HL-60 (cell line): ENCODE data around the gene MXD1.
A peak's percentile ranks its signal among the peaks of the same experiment; 100 is the strongest.
"Not testable (repeated sequence)": the region's sequence is repeated elsewhere in the genome, so short reads cannot be mapped to it uniquely, and the experiment has no call there.

Experiments
- DNase-seq, 2 experiments: peaks; one replicate each; pipeline ENCODE4 v3.0.0-alpha.2; 2010 to 2020; ENCODE audit warnings: low read depth in 1 of 2, low spot score in 1 of 2
- H3K27ac ChIP-seq: fragments of 250-450 bp; sonication (Bioruptor Pico); replicated peaks from 2 replicates; pipeline ENCODE4 v1.5.1; 2020; ENCODE audit warnings: mild to moderate bottlenecking, moderate library complexity
- H3K27me3 ChIP-seq: fragments of 250-450 bp; sonication (Bioruptor Pico); 2 replicates; pipeline ENCODE4 v1.5.1; 2021; ENCODE audit warnings: mild to moderate bottlenecking, moderate library complexity; ENCODE audit not compliant: insufficient read depth, poor library complexity, severe bottlenecking
- H3K4me3 ChIP-seq: replicated peaks from 2 replicates; pipeline ENCODE4 v1.5.1; 2011; ENCODE audit warnings: mild to moderate bottlenecking, control low read depth, low read length; ENCODE audit not compliant: insufficient read depth
- CTCF ChIP-seq: IDR thresholded peaks from one replicate; pipeline ENCODE4 v1.5.1; 2011; ENCODE audit warnings: low read length, control low read depth, inconsistent platforms; ENCODE audit not compliant: insufficient read depth
- GABPA ChIP-seq: IDR thresholded peaks from 2 replicates; pipeline ENCODE4 v1.6.1; 2012; ENCODE audit warnings: low read depth
- POLR2AphosphoS5 ChIP-seq: IDR thresholded peaks from 2 replicates; pipeline ENCODE4 v1.6.1; 2012; ENCODE audit warnings: low read depth
- SPI1 ChIP-seq: IDR thresholded peaks from 2 replicates; pipeline ENCODE4 v1.6.1; 2012; ENCODE audit warnings: low read depth, mild to moderate bottlenecking, borderline replicate concordance
- TF ChIP-seq, protein P1 (sequence below): IDR thresholded peaks from 2 replicates; pipeline ENCODE4 v1.6.1; 2012; ENCODE audit warnings: low read depth; ENCODE audit not compliant: insufficient replicate concordance

The MXD1 gene

DNA sequence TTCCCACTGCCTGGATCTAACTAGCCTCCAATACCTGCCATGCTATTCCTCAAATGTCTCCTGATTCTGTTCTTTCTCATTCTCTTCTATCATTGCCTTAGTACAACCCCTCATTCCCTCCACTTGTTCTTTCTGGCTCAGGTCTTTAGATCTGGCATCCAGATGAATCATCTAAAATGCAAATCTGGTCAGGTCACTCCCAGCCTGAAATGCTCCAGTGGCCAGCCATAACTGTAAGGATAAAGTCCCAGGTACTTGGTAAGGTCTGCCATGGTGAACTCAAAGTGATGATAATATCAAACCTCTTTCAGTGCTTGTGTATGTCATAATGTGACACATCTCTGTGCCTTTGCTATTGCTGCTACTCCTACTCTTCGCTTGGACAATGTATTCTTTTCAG, 24.0 kb upstream of the MXD1 start:
- no peak overlapping the region for H3K27ac ChIP-seq
- DNase-seq = no peak
- no peaks in the 10 kb centered on the region for H3K27me3 ChIP-seq
- TF ChIP-seq GABPA (no peak), POLR2AphosphoS5 (no peak), SPI1 (no peak), CTCF (no peak)
- TF ChIP-seq, protein P1, sequence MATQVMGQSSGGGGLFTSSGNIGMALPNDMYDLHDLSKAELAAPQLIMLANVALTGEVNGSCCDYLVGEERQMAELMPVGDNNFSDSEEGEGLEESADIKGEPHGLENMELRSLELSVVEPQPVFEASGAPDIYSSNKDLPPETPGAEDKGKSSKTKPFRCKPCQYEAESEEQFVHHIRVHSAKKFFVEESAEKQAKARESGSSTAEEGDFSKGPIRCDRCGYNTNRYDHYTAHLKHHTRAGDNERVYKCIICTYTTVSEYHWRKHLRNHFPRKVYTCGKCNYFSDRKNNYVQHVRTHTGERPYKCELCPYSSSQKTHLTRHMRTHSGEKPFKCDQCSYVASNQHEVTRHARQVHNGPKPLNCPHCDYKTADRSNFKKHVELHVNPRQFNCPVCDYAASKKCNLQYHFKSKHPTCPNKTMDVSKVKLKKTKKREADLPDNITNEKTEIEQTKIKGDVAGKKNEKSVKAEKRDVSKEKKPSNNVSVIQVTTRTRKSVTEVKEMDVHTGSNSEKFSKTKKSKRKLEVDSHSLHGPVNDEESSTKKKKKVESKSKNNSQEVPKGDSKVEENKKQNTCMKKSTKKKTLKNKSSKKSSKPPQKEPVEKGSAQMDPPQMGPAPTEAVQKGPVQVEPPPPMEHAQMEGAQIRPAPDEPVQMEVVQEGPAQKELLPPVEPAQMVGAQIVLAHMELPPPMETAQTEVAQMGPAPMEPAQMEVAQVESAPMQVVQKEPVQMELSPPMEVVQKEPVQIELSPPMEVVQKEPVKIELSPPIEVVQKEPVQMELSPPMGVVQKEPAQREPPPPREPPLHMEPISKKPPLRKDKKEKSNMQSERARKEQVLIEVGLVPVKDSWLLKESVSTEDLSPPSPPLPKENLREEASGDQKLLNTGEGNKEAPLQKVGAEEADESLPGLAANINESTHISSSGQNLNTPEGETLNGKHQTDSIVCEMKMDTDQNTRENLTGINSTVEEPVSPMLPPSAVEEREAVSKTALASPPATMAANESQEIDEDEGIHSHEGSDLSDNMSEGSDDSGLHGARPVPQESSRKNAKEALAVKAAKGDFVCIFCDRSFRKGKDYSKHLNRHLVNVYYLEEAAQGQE = no peak
- no peak overlapping the region for H3K4me3 ChIP-seq

DNA sequence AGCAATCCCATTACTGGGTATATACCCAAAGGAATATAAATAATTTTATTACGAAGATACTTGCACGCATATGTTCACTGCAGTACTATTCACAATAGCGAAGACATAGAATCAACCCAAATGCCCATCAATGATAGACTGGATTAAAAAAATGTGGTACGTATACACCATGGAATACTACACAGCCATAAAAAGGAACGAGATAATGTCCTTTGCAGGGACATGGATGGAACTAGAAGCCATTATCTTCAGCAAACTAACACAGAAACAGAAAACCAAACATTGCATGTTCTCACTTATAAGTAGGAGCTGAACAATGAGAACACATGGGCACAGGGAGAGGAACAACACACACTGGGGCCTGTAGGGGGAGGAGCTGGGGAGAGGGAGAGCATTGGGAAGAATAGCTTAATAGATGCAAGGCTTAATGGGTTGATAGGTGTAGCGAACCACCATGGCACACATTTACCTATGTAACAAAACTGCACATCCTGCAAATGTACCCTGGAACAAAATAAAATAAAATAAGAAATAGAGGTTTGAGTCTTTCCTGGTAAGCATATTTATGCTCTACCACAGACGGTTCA, 22.0 kb upstream of the MXD1 start:
- peak overlapping the region; percentile 76 for H3K27ac ChIP-seq
- H3K27me3 ChIP-seq, H3K4me3 ChIP-seq: not testable (repeated sequence)
- DNase-seq = peak in 1 of 2 experiments; percentile 39

- Histone ChIP-seq H3K4me3 (peak within 1 kb of the TSS; percentile 85), H3K27ac (peak within 1 kb of the TSS; percentile 76), H3K27me3 (no peaks in the 10 kb centered on the region)
- peak; percentile 46 to 83 for DNase-seq
- TF ChIP-seq GABPA = peak; percentile 98
- TF ChIP-seq CTCF = no peak
- no peak for TF ChIP-seq SPI1
- TF ChIP-seq, protein P1 = peak; percentile 80
- TF ChIP-seq POLR2AphosphoS5 = peak; percentile 60; the same call in 1 of the 2 replicates
Measured at GRCh38 chr2:69893684-69894551, 21.0 kb upstream of the MXD1 start, which contains the start of gene SNRNP27. Gene SNRNP27 (plus strand): TSS chr2:69893956. CDS start chr2:69893985, 29 bp downstream.

DNA sequence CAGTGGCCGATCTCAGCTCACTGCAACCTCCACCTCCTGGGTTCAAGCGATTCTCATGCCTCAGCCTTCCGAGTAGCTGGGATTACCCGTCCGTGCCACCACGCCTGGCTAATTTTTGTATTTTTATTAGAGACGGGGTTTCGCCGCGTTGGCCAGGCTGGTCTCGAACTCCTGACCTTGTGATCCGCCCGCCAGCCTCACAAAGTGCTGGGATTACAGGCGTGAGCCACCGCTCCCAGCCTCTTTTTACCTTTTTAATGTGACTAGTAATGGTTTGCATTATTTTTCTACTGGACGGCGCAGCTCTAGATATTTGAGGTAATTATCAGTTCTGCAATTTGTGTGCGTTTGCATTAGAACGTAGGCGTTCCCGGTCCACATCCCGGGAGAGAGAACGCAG, 20.2 kb upstream of the MXD1 start:
- not testable (repeated sequence) for H3K27me3 ChIP-seq, H3K27ac ChIP-seq, DNase-seq
- peak overlapping the region; percentile 85 for H3K4me3 ChIP-seq
